SIG-M5 (cell line): Measurements from ENCODE around the gene ATP5PO.

ENCODE experiments used
- DNase-seq: peaks from one replicate; lab custom pipeline; 2025; lab: John Stamatoyannopoulos, UW

ATP5PO gene

DNA sequence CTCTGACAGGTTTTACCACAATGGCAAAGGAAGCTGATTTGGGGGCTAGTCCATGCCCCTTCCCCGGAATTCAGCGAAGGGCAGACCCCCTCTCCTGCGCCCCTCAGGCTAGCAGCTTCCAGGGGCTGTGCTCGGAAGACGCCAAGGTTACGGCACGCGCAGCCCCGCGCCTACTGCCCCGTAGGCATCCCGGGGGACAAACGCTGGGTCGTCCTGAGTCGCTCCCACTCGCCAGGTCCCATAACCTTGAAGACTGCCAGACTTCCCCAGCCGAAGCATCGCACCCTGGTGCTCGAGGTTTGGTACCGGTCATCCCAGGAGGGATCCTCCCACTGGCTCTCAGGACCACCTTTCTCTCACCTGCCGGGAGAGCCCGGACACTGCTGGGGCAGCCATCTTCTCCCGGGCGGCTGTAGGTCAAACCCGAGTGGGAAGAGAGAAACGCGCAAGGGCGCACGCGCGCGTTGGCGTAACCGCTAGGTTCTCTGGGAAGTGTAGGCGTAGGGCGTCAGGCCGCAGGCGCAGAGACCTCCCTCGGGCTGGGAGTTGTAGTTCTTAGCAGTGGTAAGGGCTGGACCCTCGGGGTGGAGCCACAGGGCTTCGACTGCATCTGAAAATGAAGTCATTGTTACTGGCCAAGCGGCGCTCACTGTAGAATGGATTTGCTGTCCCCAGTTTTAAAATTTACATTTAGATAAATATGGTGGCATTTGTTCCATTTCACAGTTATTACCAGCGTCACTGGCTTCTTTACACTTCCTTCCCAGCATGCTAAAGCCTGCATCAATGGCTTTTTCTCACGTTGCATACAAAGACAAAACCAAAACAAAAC is at the start of gene ATP5PO:
Gene ATP5PO, minus strand, starts transcription at position 437 of the 832 bp plus-strand sequence. Its CDS starts 41 bp downstream, at position 396.
- DNase-seq: peak; percentile 82

- DNase-seq: no peak
These were observed 49.2 kb upstream of the ATP5PO start for GRCh38 chr21:33964706-33965325.

DNA sequence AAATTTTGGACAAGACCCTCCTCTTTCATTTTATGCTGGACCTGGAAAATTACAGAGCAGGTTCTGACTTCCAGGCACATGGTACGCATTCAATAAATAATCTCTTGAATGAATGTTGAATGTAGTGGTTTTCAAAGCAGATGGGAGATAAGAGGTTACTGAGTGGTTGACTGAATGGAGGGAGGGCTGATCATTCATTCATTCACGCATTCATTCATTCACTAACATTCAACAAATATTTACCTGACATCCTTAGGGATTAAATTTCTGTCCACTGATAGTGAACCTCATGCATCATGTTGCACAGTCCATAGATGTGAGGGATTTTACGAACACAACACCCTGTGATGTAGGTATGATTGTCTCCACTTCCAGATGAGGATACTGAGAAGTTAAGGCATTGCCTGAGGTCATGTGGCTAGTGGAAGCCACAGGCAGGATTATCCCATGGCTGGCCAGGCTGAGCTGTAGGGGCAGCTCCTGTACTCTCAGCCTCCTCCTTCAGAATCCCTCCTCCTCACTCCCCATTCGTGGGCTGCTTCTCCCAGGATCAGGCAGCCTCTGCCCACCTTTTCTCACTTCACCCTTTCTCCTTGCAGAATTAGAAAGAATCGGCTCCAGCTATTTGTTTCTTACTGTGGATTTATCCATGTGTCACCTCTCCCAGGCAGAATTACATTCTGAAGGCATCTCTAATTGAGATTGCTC is 48.4 kb upstream of the ATP5PO start:
- no peak for DNase-seq

GRCh38 chr21:33962290-33962689 is 46.7 kb upstream of the ATP5PO start:
- no peak for DNase-seq

DNA sequence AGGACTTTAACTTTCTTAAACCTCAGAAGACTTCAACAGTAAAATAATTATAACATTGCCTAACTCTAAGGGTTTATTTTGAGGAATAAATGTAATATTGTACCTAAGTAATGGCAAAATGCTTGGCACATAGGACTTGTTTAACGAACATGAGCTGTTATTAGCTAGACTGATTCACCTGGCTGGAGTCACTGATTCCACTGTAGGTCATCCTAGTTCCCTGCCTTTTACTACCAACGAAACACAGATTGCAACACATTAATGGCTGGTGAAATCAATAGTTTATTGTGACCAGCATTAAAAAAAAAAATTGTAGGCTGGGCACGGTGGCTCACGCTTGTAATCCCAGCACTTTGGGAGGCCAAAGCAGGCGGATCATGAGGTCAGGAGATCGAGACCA is 45.5 kb upstream of the ATP5PO start:
- no peak for DNase-seq

- DNase-seq: no peak
These were observed 44.1 kb upstream of the ATP5PO start for GRCh38 chr21:33959680-33960079.

DNA sequence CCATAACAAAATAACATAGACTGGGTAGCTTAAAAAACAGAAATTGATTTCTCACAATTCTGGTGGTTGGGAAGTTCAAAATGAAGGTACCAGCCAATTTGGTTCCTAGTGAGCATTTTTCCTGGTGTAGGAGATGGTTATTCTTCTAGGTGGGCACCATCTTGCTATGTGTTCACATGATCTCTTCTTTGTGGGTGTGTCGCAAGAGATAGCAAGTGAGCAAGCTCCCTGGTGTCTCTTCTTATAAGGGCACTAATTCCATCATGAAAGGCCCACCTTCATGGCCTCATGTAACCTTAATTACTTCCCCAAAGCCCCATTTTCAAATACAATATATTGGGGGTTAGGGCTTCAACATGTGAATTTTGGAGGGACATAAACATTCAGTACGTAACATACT is 38.8 kb upstream of the ATP5PO start:
- DNase-seq: no peak

GRCh38 chr21:33951276-33952178 is 35.9 kb upstream of the ATP5PO start:
- DNase-seq: no peak

DNA sequence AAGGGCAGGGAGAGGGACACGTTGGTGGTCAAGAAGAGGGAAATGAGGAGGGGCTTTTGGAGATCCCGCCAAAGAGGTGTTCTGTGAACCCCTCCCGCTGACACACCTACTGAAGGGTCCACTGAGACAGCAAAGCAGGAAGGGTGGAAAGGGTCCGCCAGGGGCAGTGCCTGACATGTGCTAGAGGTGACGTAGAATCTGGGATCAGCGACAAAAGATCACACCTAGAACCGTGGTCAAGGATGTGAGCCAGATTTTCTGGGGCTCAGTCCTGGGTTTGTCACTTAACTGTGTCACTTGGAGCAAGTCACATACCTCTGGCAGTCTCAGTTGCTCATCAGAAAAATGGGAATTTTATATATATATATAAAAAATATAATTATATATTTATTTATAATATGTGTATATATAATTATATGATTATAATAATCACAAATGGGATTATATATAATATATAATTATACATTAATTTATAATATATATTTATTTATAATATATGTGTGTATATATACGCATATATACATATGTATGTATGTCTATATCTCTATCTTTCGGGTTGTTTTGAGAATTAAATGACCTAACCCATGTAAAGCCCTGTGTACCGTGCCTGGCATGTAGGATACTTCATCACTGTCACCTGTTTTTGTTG is 35.0 kb upstream of the ATP5PO start:
- DNase-seq: no peak

DNA sequence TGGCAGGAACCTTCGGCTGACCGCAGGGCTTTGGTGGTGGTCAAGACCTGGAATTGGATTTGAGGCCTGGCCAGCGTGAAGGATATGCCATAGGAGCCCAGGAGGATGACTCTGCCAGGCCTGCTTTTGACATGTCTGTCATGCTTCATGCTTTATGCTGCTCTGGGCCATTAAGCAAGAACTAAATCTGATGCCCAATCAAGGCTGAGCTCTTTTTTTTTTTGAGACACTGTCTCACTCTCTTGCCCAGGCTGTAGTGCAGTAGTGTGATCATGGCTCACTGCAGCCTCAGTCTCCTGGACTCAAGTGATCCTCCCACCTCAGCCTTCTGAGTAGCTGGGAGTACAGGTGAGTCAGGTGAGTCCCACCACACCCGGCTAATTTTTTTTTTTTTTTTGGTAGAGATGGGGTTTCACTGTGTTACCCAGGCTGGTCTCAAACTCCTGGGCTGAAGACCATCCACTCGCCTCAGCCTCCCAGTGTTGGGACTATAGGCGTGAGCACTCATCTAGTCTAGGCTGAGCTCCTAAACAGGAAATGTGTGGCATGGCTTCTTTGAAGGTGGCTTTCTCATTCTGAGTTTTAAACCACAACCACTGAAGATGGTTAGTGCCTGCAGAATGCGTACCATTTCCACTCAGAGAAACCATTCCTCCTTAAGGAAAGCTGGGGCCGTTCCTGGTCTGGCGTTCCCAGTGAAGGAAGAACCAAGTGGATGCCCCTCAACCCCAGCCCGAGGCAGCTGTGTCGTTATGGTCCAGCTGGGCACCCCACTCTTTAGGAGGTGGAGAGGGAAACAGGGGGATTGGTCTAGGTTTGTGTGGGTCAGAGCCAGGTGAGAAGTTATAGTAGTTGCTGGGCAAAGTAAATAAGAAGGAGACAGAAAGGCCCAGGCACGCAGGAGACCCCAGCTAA is 34.2 kb upstream of the ATP5PO start:
- no peak for DNase-seq

GRCh38 chr21:33948951-33949444 is 33.4 kb upstream of the ATP5PO start:
- no peak for DNase-seq

- no peak for DNase-seq
These were observed 32.7 kb upstream of the ATP5PO start for GRCh38 chr21:33948096-33948950.

DNA sequence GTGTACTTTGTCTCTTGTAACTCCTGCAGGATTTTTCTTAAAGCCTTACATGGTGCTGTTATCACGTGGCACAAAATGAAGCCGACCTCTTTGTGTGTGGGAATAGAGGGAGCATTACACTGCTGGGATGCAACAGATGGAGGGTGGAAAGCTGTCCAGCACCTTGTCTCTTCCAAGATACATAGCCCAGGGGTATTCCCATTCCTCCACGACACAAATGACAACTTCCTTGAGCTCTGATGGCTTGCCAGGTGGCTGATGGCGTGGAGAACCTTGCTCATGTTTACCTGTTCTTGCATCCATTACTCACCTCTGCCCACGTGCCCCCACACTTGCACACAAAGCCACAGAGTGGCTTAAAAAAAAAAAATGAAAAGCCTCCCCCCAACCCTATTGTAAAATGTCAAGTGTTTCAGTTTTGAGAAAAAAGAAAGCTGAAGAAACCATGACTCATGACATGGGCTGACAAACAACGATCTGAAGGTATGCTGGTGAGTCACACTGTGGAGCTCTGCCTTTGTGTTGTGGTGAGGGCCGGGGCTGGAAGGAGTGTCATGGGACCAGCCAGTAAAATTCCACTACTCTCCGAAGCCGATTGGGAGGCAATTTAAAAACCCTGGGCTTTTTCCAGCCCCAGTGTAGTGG is 32.0 kb upstream of the ATP5PO start:
- DNase-seq: peak; percentile 76

GRCh38 chr21:33945652-33946270 is 30.2 kb upstream of the ATP5PO start:
- no peak for DNase-seq

DNA sequence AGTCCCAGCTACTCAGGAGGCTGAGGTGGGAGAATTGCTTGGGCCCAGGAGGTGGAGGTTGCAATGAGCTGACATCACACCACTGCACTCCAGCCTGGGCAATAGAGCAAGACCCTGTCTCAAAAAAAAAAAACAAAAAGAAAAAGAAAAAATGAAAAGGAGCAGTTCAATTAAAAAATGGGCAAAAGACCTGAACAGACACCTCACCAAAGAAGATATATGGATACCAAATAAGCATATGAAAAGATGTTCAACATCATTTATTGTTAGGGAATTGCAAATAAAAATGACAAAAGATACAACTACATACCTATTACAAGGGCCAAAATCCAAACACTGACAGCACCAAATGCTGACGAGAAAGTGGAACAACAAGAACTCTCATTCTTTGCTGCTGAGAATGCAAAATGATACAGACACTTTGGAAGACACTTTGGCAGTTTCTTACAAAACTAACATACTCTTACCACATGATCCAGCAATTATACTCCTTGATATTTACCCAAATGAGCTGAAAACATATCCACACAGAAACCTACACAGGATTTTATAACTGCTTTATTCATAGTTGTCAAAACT is 28.7 kb upstream of the ATP5PO start:
- no peak for DNase-seq

DNA sequence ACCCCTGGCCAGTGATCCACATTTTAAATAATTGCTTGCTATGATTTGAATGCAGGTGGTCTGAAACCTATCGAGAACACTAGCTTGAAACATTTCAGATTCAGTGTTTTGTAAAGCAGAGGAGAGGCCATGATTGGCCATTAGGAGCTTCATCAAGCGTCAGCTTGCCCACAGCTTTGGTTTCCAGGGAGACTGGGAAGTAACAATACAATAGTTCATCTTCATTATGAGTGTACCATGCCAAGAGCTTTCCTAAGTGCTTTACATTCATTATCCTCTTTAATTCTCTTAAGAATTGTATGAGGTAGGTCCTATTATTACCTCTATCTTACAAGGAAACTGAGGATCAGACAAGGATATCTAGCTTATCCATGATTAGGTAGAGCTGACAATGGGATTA is 27.7 kb upstream of the ATP5PO start:
- no peak for DNase-seq

- no peak for DNase-seq
These were observed 26.8 kb upstream of the ATP5PO start for GRCh38 chr21:33942426-33942825.

DNA sequence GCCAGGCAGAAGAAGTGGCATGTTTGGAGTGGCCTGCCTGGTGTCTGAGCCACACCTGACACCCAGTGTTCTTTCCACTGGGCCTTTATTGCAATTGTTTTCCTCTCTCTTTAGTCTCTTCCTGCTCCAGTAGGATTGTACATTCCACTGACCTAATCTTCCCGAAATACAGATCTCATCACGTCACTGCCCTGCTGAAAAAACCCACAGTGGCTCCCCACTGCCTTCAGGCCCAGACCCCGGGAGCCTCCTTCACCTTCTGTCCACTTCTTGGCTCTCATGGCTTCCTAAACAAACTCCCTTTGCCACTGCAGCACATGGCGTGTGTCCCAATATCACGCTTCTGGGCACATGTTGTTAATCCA is 25.3 kb upstream of the ATP5PO start:
- DNase-seq: no peak
